Epithelial cell of proximal tubule (primary cell): ENCODE results near the gene CAPN15. TPM values are rescaled to one million over a fixed set of nuclear protein-coding genes. Genes with fewer than 3 reads are reported as not detected.

ENCODE experiments used
- DNase-seq: peaks from one replicate; pipeline ENCODE4 v3.0.0-alpha.2; 2011; ENCODE audit warnings: low read depth
- H3K4me3 ChIP-seq: 2 replicates; pipeline ENCODE4 v1.5.1; 2011; ENCODE audit warnings: low read depth, mild to moderate bottlenecking, low read length
- CTCF ChIP-seq: conservative IDR thresholded peaks from 2 replicates; pipeline ENCODE4 v1.5.1; 2012; ENCODE audit warnings: low read depth, mild to moderate bottlenecking, low read length
- total RNA-seq: library from RNA; depleted of rRNA; stranded (reverse); fragments of >200 nt; gene quantifications from 2 replicates; pipeline ENCODE4 v1.2.3, GENCODE V29; 2015

The CAPN15 gene
- total RNA-seq, 1 donor from 2014 or later = 54.4 TPM

- TF ChIP-seq CTCF = no peak
- DNase-seq = no peak
- no peak within 1 kb of the TSS for H3K4me3 ChIP-seq
Observed at GRCh38 chr16:566475-567372, 39.2 kb downstream of the CAPN15 start, which contains the start of gene NHLRC4. Gene NHLRC4 (plus strand): TSS chr16:567005. CDS start chr16:568048, 1,043 bp downstream.

- no peak for DNase-seq
- no peak for TF ChIP-seq CTCF
- no peak overlapping the region for H3K4me3 ChIP-seq
Observed at GRCh38 chr16:567373-568256, 40.1 kb downstream of the CAPN15 start.

- H3K4me3 ChIP-seq = peak overlapping the region; percentile 92
- no peak for DNase-seq
- no peak for TF ChIP-seq CTCF
Observed at GRCh38 chr16:568401-569258, 41.1 kb downstream of the CAPN15 start.

- DNase-seq = no peak
- TF ChIP-seq CTCF = no peak
- H3K4me3 ChIP-seq = peak within 1 kb of the TSS; percentile 92
Observed at GRCh38 chr16:569445-570254, 42.1 kb downstream of the CAPN15 start, which contains the start of gene PIGQ. Gene PIGQ (plus strand): TSS chr16:569968. CDS start chr16:574075, 4,107 bp downstream.

GRCh38 chr16:572865-573650 is 45.5 kb downstream of the CAPN15 start:
- DNase-seq = no peak
- H3K4me3 ChIP-seq = no peak overlapping the region
- no peak for TF ChIP-seq CTCF
